IMR-90 (cell line): Measurements from ENCODE around the gene CDX1. TPM values are rescaled to one million over a fixed set of nuclear protein-coding genes. Genes with fewer than 3 reads are reported as not detected.
A peak's percentile ranks its signal among the peaks of the same experiment; 100 is the strongest.

Source experiments
- ATAC-seq: fragments of 200-7000 bp; cut with Tn5 transposase; 2 replicates; pipeline ENCODE4 v1.9.1; 2020; ENCODE audit warnings: low read depth, mild to moderate bottlenecking, moderate library complexity
- BruUV-seq: library from RNA; stranded (reverse); fragments of 400-500 nt; replicated peaks from 2 replicates; lab custom pipeline; 2021; lab: Mats Ljungman, UMichigan
- CTCF ChIA-PET: fragments of 300-600 bp; formaldehyde crosslinking; extraction: SDS; loops from one replicate; lab custom pipeline; 2021; ENCODE audit warnings: antibody characterized with exemption; lab: Yijun Ruan, JAX
- POLR2A ChIA-PET: fragments of 300-600 bp; sonication (Branson Sonifier 250); formaldehyde crosslinking; loops from one replicate; lab custom pipeline; 2022; ENCODE audit warnings: antibody characterized with exemption; ENCODE audit not compliant: unreplicated experiment; lab: Charles Lee
- DNase-seq: peaks from one replicate; pipeline ENCODE4 v3.0.0; 2013
- H2AFZ ChIP-seq: replicated peaks from 2 replicates; pipeline ENCODE3; 2013; ENCODE audit warnings: low read length, mild to moderate bottlenecking; ENCODE audit not compliant: poor library complexity
- H2AK5ac ChIP-seq: 2 replicates; pipeline ENCODE4 v1.6.1; 2013; ENCODE audit warnings: low read depth, low read length, inconsistent platforms
- H2AK9ac ChIP-seq: replicated peaks from 2 replicates; pipeline ENCODE3; 2013; ENCODE audit warnings: mild to moderate bottlenecking, low read depth, low read length, moderate library complexity; ENCODE audit not compliant: poor library complexity
- H2BK120ac ChIP-seq: 2 replicates; pipeline ENCODE4 v1.6.1; 2013; ENCODE audit warnings: low read depth, low read length, inconsistent platforms
- H2BK15ac ChIP-seq: 3 replicates; pipeline ENCODE4 v1.6.1; 2013; ENCODE audit warnings: low read depth, low read length, inconsistent platforms
- H2BK20ac ChIP-seq: 2 replicates; pipeline ENCODE4 v1.6.1; 2013; ENCODE audit warnings: low read depth, mild to moderate bottlenecking, inconsistent platforms, low read length, moderate library complexity
- H2BK5ac ChIP-seq: 2 replicates; pipeline ENCODE4 v1.6.1; 2013; ENCODE audit warnings: mild to moderate bottlenecking, low read depth, low read length, inconsistent platforms; ENCODE audit not compliant: poor library complexity, severe bottlenecking
- H3K14ac ChIP-seq: replicated peaks from 2 replicates; pipeline ENCODE4 v1.6.1; 2013; ENCODE audit warnings: low read depth, low read length, inconsistent platforms
- H3K18ac ChIP-seq: 2 replicates; pipeline ENCODE4 v1.6.1; 2013; ENCODE audit warnings: low read depth, low read length, control low read depth
- H3K23ac ChIP-seq: 2 replicates; pipeline ENCODE4 v1.6.1; 2013; ENCODE audit warnings: low read depth, low read length, inconsistent platforms
- H3K27ac ChIP-seq: 2 replicates; pipeline ENCODE4 v1.5.1; 2013; ENCODE audit warnings: mild to moderate bottlenecking, control low read depth, low read length; ENCODE audit not compliant: insufficient read depth
- H3K27me3 ChIP-seq: 2 replicates; pipeline ENCODE4 v1.6.1; 2013; ENCODE audit warnings: low read length; ENCODE audit not compliant: control insufficient read depth, insufficient read depth
- H3K36me3 ChIP-seq: 2 replicates; pipeline ENCODE4 v1.6.1; 2013; ENCODE audit warnings: low read length, mixed read lengths; ENCODE audit not compliant: control insufficient read depth, insufficient read depth
- H3K4ac ChIP-seq: 2 replicates; pipeline ENCODE4 v1.6.1; 2013; ENCODE audit warnings: low read depth, low read length, inconsistent platforms
- H3K4me1 ChIP-seq: 2 replicates; pipeline ENCODE4 v1.6.1; 2013; ENCODE audit warnings: low read length, mixed read lengths; ENCODE audit not compliant: control insufficient read depth, insufficient read depth
- H3K4me2 ChIP-seq: 2 replicates; pipeline ENCODE4 v1.6.1; 2013; ENCODE audit warnings: low read depth, mild to moderate bottlenecking, control low read depth, low read length, moderate library complexity
- H3K4me3 ChIP-seq: 2 replicates; pipeline ENCODE4 v1.5.1; 2013; ENCODE audit warnings: low read depth, mild to moderate bottlenecking, control low read depth, low read length, moderate library complexity; ENCODE audit not compliant: insufficient read depth
- H3K56ac ChIP-seq: 2 replicates; pipeline ENCODE4 v1.6.1; 2013; ENCODE audit warnings: low read length, inconsistent platforms; ENCODE audit not compliant: insufficient read depth; ENCODE audit errors: extremely low read depth
- H3K79me1 ChIP-seq, 2 experiments: 2 replicates each; pipeline ENCODE4 v1.6.1; 2013; ENCODE audit warnings: low read length in 2 of 2, inconsistent platforms in 1 of 2, low read depth in 1 of 2
- H3K9ac ChIP-seq: 2 replicates; pipeline ENCODE4 v1.6.1; 2013; ENCODE audit warnings: low read depth, low read length, control low read depth
- H3K9me1 ChIP-seq: 2 replicates; pipeline ENCODE4 v1.6.1; 2013; ENCODE audit warnings: low read length, inconsistent platforms; ENCODE audit not compliant: insufficient read depth
- H3K9me3 ChIP-seq: 2 replicates; pipeline ENCODE4 v1.6.1; 2013; ENCODE audit warnings: low read length; ENCODE audit not compliant: control insufficient read depth, insufficient read depth
- H4K20me1 ChIP-seq: 2 replicates; pipeline ENCODE4 v1.6.1; 2013; ENCODE audit warnings: low read length, inconsistent platforms; ENCODE audit not compliant: insufficient read depth
- H4K5ac ChIP-seq: 2 replicates; pipeline ENCODE4 v1.6.1; 2013; ENCODE audit warnings: mild to moderate bottlenecking, low read depth, low read length, control low read depth
- H4K8ac ChIP-seq, 2 experiments: 2 replicates each; pipeline ENCODE4 v1.6.1; 2013; ENCODE audit warnings: low read depth in 2 of 2, low read length in 2 of 2, control low read depth in 1 of 2, inconsistent platforms in 1 of 2
- H4K91ac ChIP-seq: 2 replicates; pipeline ENCODE4 v1.6.1; 2013; ENCODE audit warnings: low read depth, low read length, inconsistent platforms; ENCODE audit not compliant: insufficient read depth
- BHLHE40 ChIP-seq: fragments of 150-350 bp; IDR thresholded peaks from 2 replicates; pipeline ENCODE4 v1.6.1; 2016; ENCODE audit warnings: mild to moderate bottlenecking, low read depth, low read length
- CEBPB ChIP-seq: IDR thresholded peaks from 2 replicates; pipeline ENCODE4 v1.6.1; 2012; ENCODE audit warnings: low read depth, low read length, improper control_type of control experiment
- ELK1 ChIP-seq: fragments of 150-350 bp; IDR thresholded peaks from 2 replicates; pipeline ENCODE4 v1.6.1; 2016; ENCODE audit warnings: low read depth, mild to moderate bottlenecking, low read length, moderate library complexity, borderline replicate concordance
- FOS ChIP-seq: fragments of 150-350 bp; IDR thresholded peaks from 2 replicates; pipeline ENCODE4 v1.6.1; 2016; ENCODE audit warnings: low read depth, low read length
- MAFK ChIP-seq: IDR thresholded peaks from 2 replicates; pipeline ENCODE4 v1.6.1; 2012; ENCODE audit warnings: low read depth, low read length, improper control_type of control experiment
- MXI1 ChIP-seq: IDR thresholded peaks from 2 replicates; pipeline ENCODE4 v1.6.1; 2012; ENCODE audit warnings: low read depth, mild to moderate bottlenecking, low read length, moderate library complexity, borderline replicate concordance
- NFE2L2 ChIP-seq: fragments of 150-350 bp; IDR thresholded peaks from 2 replicates; pipeline ENCODE4 v1.6.1; 2016; ENCODE audit warnings: low read depth, mild to moderate bottlenecking, low read length
- POLR2A ChIP-seq: IDR thresholded peaks from 2 replicates; pipeline ENCODE4 v1.6.1; 2012; ENCODE audit warnings: mild to moderate bottlenecking, low read depth, low read length
- SMC3 ChIP-seq: fragments of 150-350 bp; IDR thresholded peaks from 2 replicates; pipeline ENCODE4 v1.6.1; 2016; ENCODE audit warnings: low read depth, mild to moderate bottlenecking, antibody characterized with exemption, low read length, moderate library complexity
- USF2 ChIP-seq: fragments of 150-350 bp; IDR thresholded peaks from 2 replicates; pipeline ENCODE4 v1.6.1; 2017; ENCODE audit warnings: mild to moderate bottlenecking, antibody characterized with exemption, low read length, low read depth
- WGBS, 2 experiments: methylation state at CpG; one replicate each; pipeline versions ENCODE4 v1.1.5 to v1.1.7; 2013; ENCODE audit warnings: missing lambda C conversion rate in 2 of 2; ENCODE audit not compliant: insufficient read length in 1 of 2; ENCODE audit errors: extremely low coverage in 2 of 2; 5-methylcytosine and 5-hydroxymethylcytosine counted together
- dilution Hi-C: fragments of 300-500 bp; cut with HindIII; formaldehyde crosslinking; loops from one replicate; pipeline ENCODE4 v1.14.3; 2018; ENCODE audit warnings: low sequenced_read_pairs; ENCODE audit not compliant: unreplicated experiment
- in situ Hi-C: fragments of 300-500 bp; cut with MboI; formaldehyde crosslinking; loops from 3 replicates; pipeline ENCODE4 v1.14.3; 2019; ENCODE audit warnings: low sequenced_read_pairs, inconsistent platforms, mixed read lengths
- intact Hi-C: fragments of 100-400 bp; cut with micrococcal nuclease; formaldehyde crosslinking; loops from 2 replicates; pipeline ENCODE4 v1.10.0; 2022
- polyA plus RNA-seq, 3 experiments: library from polyadenylated mRNA; depleted of rRNA; stranded (reverse); fragments of >200 nt; gene quantifications; 2 replicates each; pipeline ENCODE4 v1.2.3, GENCODE V29; 2012; ENCODE audit warnings: low replicate concordance in 1 of 3
- total RNA-seq: library from RNA; depleted of rRNA; stranded (reverse); fragments of >200 nt; gene quantifications from 2 replicates; pipeline ENCODE4 v1.2.3, GENCODE V29; 2012

The CDX1 gene
- total and polyA plus RNA-seq, 2 of the 4 experiments (the other 2 are of a cell fraction), result 0.18 to 0.24 TPM

GRCh38 chr5:150129454-150129812, 37.1 kb upstream of the CDX1 start:
- WGBS, 2 experiments, result 89% methylated on average over 3 of the region's 8 CpGs; no CpG with 5 or more reads in 1 of the 2 experiments
- H3K14ac ChIP-seq, result no peak overlapping the region
- dilution Hi-C loops, result no loop called here

More at GRCh38 chr5:150129454-150129812, 37.1 kb upstream of the CDX1 start:
- Histone ChIP-seq H2BK5ac (peak overlapping the region; percentile 22), H3K9me1 (peaks cover 14% of the 10 kb centered on the region), H3K27ac (0 out of 2 replicates have a peak overlapping the region, but pooled peaks have one; percentile 18), H3K4me3 (no peak overlapping the region), H3K4ac (peak overlapping the region; percentile 65), H4K91ac (peak overlapping the region; percentile 77; the same call in 1 of the 2 replicates), H2BK120ac (peak overlapping the region; percentile 37), H2AK5ac (peak overlapping the region; percentile 85; the same call in 1 of the 2 replicates), H4K20me1 (no peaks in the 10 kb centered on the region), H4K5ac (peak overlapping the region; percentile 10; the same call in 1 of the 2 replicates), H3K23ac (no peak overlapping the region), H3K9ac (no peak overlapping the region), H3K4me2 (no peak overlapping the region), H3K4me1 (peaks cover 28% of the 10 kb centered on the region), H3K18ac (no peak overlapping the region), H3K27me3 (no peaks in the 10 kb centered on the region), H3K36me3 (peaks cover 90% of the 10 kb centered on the region), H3K9me3 (no peaks in the 10 kb centered on the region), H3K79me1 (peaks cover 37 to 86% of the 10 kb centered on the region in 2 experiments), H2AK9ac (peak overlapping the region; percentile 57), H2BK15ac (no peak overlapping the region; the same call in 2 of the 3 replicates), H2BK20ac (no peak overlapping the region), H4K8ac (peak overlapping the region; percentile 6 to 39; a peak in 2 of 4 replicates), H2AFZ (peak overlapping the region; percentile 58), H3K56ac (no peak overlapping the region)
- no peak for DNase-seq
- no peak for TF ChIP-seq BHLHE40
- TF ChIP-seq MXI1, result no peak
- TF ChIP-seq SMC3, result no peak
- no peak for TF ChIP-seq CEBPB
- TF ChIP-seq FOS, result no peak
- TF ChIP-seq USF2, result no peak
- no peak for TF ChIP-seq NFE2L2
- no peak for TF ChIP-seq ELK1
- TF ChIP-seq POLR2A, result no peak
- TF ChIP-seq MAFK, result no peak
- BruUV-seq, result no TSS peak
- no peak for ATAC-seq
- intact Hi-C loops (no loop called here), in situ Hi-C loops (loop anchor here (5.0 kb wide), 1 partner anchor 83 kb away; no protein-coding TSS in a partner anchor)
- CTCF ChIA-PET, result no interaction called here
- POLR2A ChIA-PET, result no interaction called here
